ENCODE results near the gene GPM6B. TPM values are rescaled to one million over a fixed set of nuclear protein-coding genes. Genes with fewer than 3 reads are reported as not detected.

The GPM6B gene
- total and polyA plus RNA-seq, 2 of the 4 experiments (the other 2 are of a cell fraction) = 4.2 to 5.9 TPM

- Histone ChIP-seq H4K20me1 (ENCODE audit: insufficient read depth, low read length) (no peaks in the 10 kb centered on the region), H3K9me3 (ENCODE audit: control insufficient read depth, insufficient read depth, low read length) (no peaks in the 10 kb centered on the region), H3K18ac (ENCODE audit: low read depth, low read length) (no peak overlapping the region), H4K5ac (ENCODE audit: low read depth, low read length) (no peak overlapping the region), H4K91ac (ENCODE audit: insufficient read depth, low read depth, low read length) (no peak overlapping the region), H2BK15ac (ENCODE audit: low read depth, low read length) (no peak overlapping the region), H3K23ac (ENCODE audit: low read depth, low read length) (no peak overlapping the region), H3K9ac (ENCODE audit: low read depth, low read length) (no peak overlapping the region), H3K9me1 (ENCODE audit: insufficient read depth, low read length) (no peaks in the 10 kb centered on the region; the same call in 1 of the 2 replicates), H3K4ac (ENCODE audit: low read depth, low read length) (no peak overlapping the region), H2BK120ac (ENCODE audit: low read depth, low read length) (no peak overlapping the region), H3K56ac (ENCODE audit: extremely low read depth, insufficient read depth, low read length) (no peak overlapping the region), H3K79me1 (ENCODE audit: low read depth in 1 of 2, low read length in 2 of 2) (no peaks in the 10 kb centered on the region), H3K4me3 (ENCODE audit: insufficient read depth, low read depth, low read length) (no peak overlapping the region), H4K8ac (ENCODE audit: low read depth in 2 of 2, low read length in 2 of 2) (no peak overlapping the region), H2AK5ac (ENCODE audit: low read depth, low read length) (no peak overlapping the region), H2BK5ac (ENCODE audit: low read depth, low read length, poor library complexity, severe bottlenecking) (no peak overlapping the region), H3K27me3 (ENCODE audit: control insufficient read depth, insufficient read depth, low read length) (no peaks in the 10 kb centered on the region), H3K27ac (ENCODE audit: insufficient read depth, low read length) (no peak overlapping the region), H2BK20ac (ENCODE audit: low read depth, low read length) (no peak overlapping the region), H3K4me2 (ENCODE audit: low read depth, low read length) (no peak overlapping the region), H2AFZ (replicated peaks; ENCODE audit: low read length, poor library complexity) (no peak overlapping the region), H3K36me3 (ENCODE audit: control insufficient read depth, insufficient read depth, low read length) (peaks cover 5% of the 10 kb centered on the region), H2AK9ac (replicated peaks; ENCODE audit: low read depth, low read length, poor library complexity) (no peak overlapping the region), H3K4me1 (ENCODE audit: control insufficient read depth, insufficient read depth, low read length) (no peaks in the 10 kb centered on the region; the same call in 1 of the 2 replicates), H3K14ac (replicated peaks; ENCODE audit: low read depth, low read length) (no peak overlapping the region)
- ChIA-PET POLR2A (ENCODE audit: unreplicated experiment) (no interaction called here), CTCF (no interaction called here)
- TF ChIP-seq CHD1 (IDR thresholded peaks at IDR 0.05; ENCODE audit: low read depth, low read length) (no peak), FOS (IDR thresholded peaks at IDR 0.05; ENCODE audit: low read depth, low read length) (no peak), CTCF (conservative IDR thresholded peaks at IDR 0.05; ENCODE audit: low read depth, low read length) (no peak), POLR2A (IDR thresholded peaks at IDR 0.05; ENCODE audit: low read depth, low read length) (no peak), MXI1 (IDR thresholded peaks at IDR 0.05; ENCODE audit: borderline replicate concordance, low read depth, low read length) (no peak), MAZ (IDR thresholded peaks at IDR 0.05; ENCODE audit: borderline replicate concordance, low read depth, low read length) (no peak), ELK1 (IDR thresholded peaks at IDR 0.05; ENCODE audit: borderline replicate concordance, low read depth, low read length) (no peak), RFX5 (IDR thresholded peaks at IDR 0.05; ENCODE audit: low read depth, low read length) (no peak), RCOR1 (IDR thresholded peaks at IDR 0.05; ENCODE audit: insufficient replicate concordance, low read length) (no peak)
- no TSS peak for BruUV-seq (replicated peaks)
- ATAC-seq (ENCODE audit: low read depth) (no peak; the same call in 1 of the 2 replicates), DNase-seq (peak; percentile 23)
- no CpG with 5 or more reads among the region's 2 CpGs for WGBS, 2 experiments (ENCODE audit: extremely low coverage in 2 of 2, insufficient read length in 1 of 2)
- dilution Hi-C loops (cut with HindIII; ENCODE audit: low sequenced_read_pairs, unreplicated experiment) (no loop called here), intact Hi-C loops (cut with micrococcal nuclease) (no loop called here), in situ Hi-C loops (cut with MboI; ENCODE audit: low sequenced_read_pairs) (no loop called here)
These were observed 42.2 kb downstream of the GPM6B start for GRCh38 chrX:13774696-13775095.

Data from IMR-90 (cell line).